HG02885 (cell line): ENCODE measurements around the gene ERG.

Experiments
- ATAC-seq: cut with Tn5 transposase; IDR thresholded peaks from one replicate; pipeline ENCODE4 v1.9.1; 2021; ENCODE audit warnings: mild to moderate bottlenecking; ENCODE audit not compliant: unreplicated experiment, poor library complexity

Gene ERG

DNA sequence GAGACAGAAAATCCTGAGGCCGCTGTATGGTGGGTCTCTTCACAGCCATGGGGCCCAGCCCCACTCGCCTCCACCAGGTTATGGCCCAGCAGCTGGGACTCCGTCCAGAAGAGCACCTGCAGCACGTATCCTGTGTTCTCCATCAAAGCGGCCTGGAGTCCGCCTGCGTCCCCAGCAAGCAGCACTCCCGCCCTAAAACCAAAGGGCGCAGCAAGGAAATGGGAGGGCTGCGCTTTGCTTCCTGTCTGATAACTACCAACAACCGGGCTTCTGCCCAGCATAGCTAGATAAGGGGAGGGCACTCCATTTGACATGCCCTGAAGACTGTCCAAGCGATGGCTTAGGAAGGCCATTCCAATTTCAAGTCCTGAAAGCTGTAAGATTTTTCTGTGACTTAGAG, 121.6 kb downstream of the ERG start:
- ATAC-seq: no peak

DNA sequence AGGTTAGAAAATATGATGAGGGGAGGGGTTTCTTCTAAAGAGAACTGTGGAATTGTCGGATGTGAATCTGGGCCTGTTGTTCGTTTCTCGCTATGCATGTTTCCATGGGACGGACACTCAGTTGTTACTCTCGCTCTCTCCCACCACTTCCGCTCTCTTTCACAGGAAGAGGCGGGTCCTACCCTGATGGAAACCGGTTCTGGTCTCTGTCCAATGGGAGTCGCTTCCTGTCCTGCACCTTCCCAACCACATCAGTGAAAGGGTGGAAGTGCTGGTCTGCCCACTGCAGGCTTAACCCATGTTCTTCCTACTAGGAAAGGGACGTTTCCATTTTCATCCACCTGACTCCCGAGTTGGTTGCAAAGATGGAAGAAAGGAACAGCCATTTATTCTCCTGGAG, 122.0 kb downstream of the ERG start:
- ATAC-seq: no peak

DNA sequence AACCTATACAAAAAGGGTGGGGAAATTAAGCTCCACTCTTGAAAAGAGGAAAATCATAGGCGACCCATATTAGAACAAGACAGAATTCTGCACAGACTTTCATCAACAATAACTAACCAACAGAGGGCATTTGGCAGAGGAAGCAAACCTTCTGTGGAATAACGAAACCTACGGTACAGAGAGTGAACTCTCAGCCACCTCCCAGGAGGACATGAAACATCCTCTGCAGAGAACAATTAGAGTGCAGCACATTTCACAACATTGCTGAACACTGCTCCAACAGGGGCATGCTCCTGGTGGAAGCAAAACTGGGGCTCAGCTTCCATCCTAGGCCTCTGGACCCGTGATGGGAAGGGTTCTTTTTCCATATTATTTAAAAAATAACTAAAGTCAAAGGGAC, 130.6 kb downstream of the ERG start:
- ATAC-seq: no peak

GRCh38 chr21:38365521-38365920, 132.8 kb downstream of the ERG start:
- no peak for ATAC-seq

DNA sequence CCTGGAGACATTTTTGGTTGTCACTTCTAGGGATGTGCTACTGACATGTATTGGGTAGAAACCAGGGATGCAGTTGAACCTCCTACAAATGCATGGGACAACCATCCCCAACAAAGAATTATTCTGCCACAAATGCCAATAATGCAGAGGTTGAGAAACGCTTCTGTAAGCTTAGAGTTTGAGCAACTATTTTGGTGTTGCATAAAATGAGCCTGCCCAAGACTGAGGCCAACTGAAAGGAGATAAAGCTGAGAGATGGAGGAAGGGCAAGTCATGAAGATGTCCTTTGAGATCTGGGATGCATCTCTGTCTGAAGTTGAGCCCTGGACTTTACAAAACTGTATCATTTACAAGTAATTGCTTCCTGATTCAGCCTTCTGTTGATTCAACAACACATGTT, 134.6 kb downstream of the ERG start:
- ATAC-seq: no peak

DNA sequence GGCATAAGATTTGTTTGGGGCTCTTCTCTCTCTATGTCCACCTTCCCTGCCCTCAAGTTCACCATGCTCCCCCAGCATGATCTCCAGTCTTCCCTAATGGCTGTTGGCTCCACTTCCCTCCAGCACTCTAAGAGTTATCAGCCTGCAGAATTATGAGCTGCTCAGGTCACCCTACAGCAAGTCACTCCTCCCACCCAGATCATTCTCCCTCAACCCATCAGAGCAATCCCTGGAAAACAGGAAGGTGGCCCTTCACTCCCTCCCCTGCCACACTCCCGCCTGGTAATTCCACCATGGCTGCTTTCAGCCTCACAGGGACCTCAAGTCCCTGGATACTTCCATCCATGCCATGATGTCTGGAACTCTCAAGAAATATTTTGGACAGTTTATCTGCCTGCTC, 137.0 kb downstream of the ERG start:
- ATAC-seq: no peak

- no peak for ATAC-seq
Measured at GRCh38 chr21:38359835-38360234, 138.4 kb downstream of the ERG start.

GRCh38 chr21:38359090-38359489, 139.2 kb downstream of the ERG start:
- no peak for ATAC-seq

GRCh38 chr21:38358666-38359065, 139.6 kb downstream of the ERG start:
- no peak for ATAC-seq

DNA sequence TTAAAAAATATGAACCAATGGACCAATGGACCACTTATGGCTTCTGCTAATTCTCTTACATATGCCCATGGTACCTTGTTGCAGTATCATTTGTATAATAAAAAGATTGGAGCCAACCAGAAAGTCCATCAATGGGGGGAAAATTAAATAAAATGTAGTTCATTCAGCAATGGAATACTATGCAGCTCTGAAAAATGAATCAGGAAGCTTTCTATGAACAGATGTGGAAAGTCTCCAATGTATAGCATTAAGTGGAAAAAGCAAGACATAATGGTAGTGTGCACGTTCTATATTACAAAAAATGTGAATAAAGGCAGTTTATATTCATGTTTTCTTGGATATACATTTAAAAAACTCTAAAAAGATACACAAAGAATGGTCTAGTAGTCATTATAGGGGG, 140.2 kb downstream of the ERG start:
- ATAC-seq: no peak

DNA sequence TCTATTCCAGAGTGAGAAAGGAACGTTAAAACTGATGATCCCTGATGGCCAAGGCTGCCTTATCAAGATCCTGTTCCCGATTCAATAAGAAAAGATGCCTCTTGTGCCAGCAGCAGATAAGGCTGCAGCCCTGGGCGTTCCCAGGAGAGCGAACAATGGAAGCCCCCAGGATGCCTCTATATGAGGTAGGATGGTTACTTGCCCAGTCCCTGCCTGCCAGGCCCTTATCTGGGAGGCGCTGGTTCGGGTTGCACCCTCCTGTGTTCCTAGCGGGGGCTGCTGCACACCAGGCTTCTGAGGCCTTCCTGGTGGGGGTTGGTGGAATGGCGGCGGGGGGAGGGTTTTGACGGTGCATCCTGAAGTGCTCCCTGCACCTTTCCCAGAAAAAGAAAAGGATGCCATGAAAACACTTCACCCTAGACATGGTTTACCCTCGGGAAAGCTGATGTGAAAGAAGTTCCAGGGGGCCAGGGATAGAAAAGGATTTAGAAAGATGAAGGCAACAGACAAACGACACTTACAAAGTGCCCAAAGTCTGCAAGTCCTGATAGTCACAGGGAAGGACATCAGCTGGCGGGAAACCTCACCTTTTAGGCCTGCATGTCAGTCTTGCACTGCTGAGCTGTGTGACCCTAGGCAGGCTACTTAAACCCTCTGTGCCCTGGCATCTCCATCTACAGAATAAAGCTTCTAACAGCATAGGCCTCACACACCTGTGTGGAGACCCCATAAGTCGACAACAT, 141.2 kb downstream of the ERG start:
- ATAC-seq: no peak

GRCh38 chr21:38355992-38356781, 142.1 kb downstream of the ERG start:
- ATAC-seq: peak; percentile 77

GRCh38 chr21:38355353-38355752, 142.9 kb downstream of the ERG start:
- ATAC-seq: no peak

DNA sequence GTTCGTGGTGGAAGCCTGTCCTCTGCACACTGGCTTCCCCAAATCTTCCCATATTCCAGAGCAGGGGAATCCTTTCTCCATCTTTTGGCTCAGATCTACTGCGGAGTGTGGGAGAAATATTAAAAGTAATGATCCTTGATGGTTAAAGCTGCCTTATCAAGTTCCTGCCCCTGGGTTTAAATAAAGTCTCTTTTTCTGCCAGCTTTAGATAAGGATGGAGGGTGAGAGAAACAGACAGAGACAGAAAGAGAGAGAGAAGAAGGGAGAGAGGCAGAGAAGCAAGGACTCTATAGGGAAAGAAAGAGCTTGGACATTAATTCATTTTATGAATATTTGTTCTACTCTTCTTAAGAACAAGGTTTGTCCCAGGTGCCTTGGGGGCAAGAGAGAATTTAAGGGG, 143.5 kb downstream of the ERG start:
- ATAC-seq: no peak

- ATAC-seq: no peak
Measured at GRCh38 chr21:38354231-38354630, 144.0 kb downstream of the ERG start.

- no peak for ATAC-seq
Measured at GRCh38 chr21:38352536-38353219, 145.6 kb downstream of the ERG start.

- ATAC-seq: no peak
Measured at GRCh38 chr21:38351961-38352521, 146.2 kb downstream of the ERG start.

DNA sequence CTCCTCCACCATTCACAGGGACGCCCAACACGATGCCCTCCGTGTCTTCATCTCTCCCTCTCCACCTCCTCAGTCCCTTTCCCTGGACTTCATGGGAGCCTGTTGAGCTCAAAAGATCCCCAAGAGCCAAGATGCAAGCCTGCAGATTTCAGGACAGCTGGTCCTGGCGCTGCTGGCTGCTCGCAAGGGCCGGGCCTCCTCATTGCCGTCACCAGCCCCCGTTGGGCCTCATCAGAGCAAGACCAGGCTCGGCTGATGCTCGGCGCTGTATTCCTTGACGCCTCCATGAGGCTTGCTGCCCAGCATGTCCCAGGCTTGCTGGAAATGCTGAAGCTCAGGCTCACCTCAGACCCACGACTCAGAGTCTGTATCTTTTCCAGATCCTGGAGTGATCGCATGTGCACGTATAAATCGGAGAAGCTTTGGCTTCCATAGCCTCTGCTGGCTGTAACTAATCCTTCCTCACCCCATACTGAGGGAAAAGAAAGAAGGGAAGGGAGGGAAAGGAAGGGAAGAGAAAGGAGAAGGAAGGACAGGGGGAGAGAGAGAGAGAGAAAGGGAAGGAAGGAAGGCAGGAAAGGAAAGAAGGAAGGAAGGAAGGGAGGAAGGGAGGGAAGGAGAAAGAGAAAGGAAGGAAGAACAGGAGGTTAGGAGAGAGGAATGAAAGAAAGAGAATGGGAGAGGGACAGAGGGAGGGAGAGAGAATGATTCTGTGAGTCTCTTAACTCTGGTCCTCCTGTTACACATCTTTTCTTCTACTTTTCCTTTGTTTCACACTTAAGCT, 146.9 kb downstream of the ERG start:
- no peak for ATAC-seq

DNA sequence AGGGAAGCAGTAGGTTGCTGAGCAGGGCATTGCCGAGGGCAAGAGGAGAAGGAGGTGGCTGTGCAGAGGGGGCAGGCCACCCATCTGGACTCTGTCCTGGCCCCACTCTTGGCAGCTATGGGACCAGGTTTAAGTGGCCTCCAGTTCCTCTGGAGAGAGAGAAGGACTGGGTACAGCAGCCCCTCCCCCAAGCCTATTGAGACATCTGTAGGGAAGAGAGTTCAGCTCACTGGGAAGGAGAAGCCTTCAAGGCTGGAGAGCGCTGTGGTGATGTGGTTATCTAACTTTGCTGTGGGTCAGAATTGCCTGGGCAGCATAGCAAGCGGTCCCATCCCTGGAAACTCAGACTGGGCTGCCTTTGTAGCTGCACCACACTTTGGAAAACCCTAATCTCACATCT, 147.6 kb downstream of the ERG start:
- no peak for ATAC-seq

DNA sequence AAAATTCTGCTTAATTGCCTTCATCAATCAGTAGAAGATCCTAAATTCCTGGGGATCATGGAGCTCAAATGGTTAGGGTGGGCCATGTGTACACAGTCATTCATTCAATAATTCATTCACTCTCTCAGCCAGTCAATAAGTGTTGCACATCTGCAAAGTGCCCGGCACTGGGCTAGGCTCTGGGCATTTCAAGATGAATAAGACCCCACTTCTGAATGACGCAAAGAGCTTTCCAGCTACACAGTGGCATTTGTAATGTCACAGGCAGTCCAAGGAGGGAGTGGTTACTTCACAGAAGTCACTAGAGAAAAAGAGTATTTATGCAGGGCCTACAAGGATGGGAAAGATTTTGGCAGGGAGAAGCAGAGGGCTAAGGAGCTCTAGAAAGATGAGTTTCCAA, 148.3 kb downstream of the ERG start:
- no peak for ATAC-seq
